OCI-LY3 (cell line): ENCODE measurements around the gene GRM3.

Source experiments
- EZH2phosphoT487 ChIP-seq: fragments of 200-600 bp; shearing (Covaris generic); IDR thresholded peaks from 2 replicates; pipeline ENCODE4 v1.6.1; 2018; ENCODE audit warnings: antibody characterized with exemption, mixed run types, low read depth
- TF ChIP-seq, protein P1 (sequence below): fragments of 200-600, 300-600 bp; sonication (generic); IDR thresholded peaks from 2 replicates; pipeline ENCODE4 v1.5.1; 2014; ENCODE audit warnings: antibody characterized with exemption, low read length, low read depth

DNA sequence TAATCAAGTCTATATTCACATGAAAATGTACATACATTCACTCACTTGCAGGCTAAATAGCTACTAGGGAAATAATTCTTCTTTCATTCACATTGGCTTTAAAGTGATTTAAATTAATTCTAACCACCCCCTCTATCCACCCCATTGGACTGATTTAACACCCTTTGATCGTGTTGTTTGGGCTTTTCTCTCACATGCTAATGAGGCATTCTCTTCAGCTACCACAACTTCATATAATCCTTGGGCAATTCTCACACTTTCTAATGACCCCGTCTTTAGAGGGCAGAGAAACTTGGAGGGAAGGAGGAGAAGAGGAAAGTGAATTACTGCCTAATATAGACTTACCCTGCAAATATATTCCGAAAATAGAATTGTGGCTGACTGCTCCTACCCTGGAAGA lies 24.6 kb downstream of the GRM3 start:
- TF ChIP-seq, protein P1, sequence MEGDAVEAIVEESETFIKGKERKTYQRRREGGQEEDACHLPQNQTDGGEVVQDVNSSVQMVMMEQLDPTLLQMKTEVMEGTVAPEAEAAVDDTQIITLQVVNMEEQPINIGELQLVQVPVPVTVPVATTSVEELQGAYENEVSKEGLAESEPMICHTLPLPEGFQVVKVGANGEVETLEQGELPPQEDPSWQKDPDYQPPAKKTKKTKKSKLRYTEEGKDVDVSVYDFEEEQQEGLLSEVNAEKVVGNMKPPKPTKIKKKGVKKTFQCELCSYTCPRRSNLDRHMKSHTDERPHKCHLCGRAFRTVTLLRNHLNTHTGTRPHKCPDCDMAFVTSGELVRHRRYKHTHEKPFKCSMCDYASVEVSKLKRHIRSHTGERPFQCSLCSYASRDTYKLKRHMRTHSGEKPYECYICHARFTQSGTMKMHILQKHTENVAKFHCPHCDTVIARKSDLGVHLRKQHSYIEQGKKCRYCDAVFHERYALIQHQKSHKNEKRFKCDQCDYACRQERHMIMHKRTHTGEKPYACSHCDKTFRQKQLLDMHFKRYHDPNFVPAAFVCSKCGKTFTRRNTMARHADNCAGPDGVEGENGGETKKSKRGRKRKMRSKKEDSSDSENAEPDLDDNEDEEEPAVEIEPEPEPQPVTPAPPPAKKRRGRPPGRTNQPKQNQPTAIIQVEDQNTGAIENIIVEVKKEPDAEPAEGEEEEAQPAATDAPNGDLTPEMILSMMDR: no peak
- no peak for TF ChIP-seq EZH2phosphoT487
